SK-N-SH (cell line): Measurements from ENCODE around the gene UVRAG.

Experiments
- CTCF ChIP-seq: fragments of 200-600 bp; sonication (generic); IDR thresholded peaks from 2 replicates; pipeline ENCODE4 v1.6.1; 2017; ENCODE audit warnings: antibody characterized with exemption, mild to moderate bottlenecking, moderate library complexity
- FOXJ3 ChIP-seq: sonication (generic); formaldehyde crosslinking; IDR thresholded peaks from 2 replicates; pipeline ENCODE4 v1.5.1; 2020; ENCODE audit warnings: mild to moderate bottlenecking, missing genetic modification reagents
- FOXM1 ChIP-seq: IDR thresholded peaks from 2 replicates; pipeline ENCODE4 v1.4.0; 2012; ENCODE audit warnings: low read depth, mild to moderate bottlenecking
- TF ChIP-seq, protein P1 (sequence below): IDR thresholded peaks from 2 replicates; pipeline ENCODE4 v1.6.1; 2012; ENCODE audit warnings: mild to moderate bottlenecking, low read depth, low read length, moderate library complexity

- TF ChIP-seq CTCF (no peak), FOXJ3 (CRISPR knock-in tag) (no peak), FOXM1 (no peak)
- TF ChIP-seq, protein P1, sequence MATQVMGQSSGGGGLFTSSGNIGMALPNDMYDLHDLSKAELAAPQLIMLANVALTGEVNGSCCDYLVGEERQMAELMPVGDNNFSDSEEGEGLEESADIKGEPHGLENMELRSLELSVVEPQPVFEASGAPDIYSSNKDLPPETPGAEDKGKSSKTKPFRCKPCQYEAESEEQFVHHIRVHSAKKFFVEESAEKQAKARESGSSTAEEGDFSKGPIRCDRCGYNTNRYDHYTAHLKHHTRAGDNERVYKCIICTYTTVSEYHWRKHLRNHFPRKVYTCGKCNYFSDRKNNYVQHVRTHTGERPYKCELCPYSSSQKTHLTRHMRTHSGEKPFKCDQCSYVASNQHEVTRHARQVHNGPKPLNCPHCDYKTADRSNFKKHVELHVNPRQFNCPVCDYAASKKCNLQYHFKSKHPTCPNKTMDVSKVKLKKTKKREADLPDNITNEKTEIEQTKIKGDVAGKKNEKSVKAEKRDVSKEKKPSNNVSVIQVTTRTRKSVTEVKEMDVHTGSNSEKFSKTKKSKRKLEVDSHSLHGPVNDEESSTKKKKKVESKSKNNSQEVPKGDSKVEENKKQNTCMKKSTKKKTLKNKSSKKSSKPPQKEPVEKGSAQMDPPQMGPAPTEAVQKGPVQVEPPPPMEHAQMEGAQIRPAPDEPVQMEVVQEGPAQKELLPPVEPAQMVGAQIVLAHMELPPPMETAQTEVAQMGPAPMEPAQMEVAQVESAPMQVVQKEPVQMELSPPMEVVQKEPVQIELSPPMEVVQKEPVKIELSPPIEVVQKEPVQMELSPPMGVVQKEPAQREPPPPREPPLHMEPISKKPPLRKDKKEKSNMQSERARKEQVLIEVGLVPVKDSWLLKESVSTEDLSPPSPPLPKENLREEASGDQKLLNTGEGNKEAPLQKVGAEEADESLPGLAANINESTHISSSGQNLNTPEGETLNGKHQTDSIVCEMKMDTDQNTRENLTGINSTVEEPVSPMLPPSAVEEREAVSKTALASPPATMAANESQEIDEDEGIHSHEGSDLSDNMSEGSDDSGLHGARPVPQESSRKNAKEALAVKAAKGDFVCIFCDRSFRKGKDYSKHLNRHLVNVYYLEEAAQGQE = no peak
Observed at GRCh38 chr11:75934851-75935250, 119.8 kb downstream of the UVRAG start.
